GM18511 (cell line): ENCODE results near the gene XYLT2.
"Not testable (repeated sequence)": the region's sequence is repeated elsewhere in the genome, so short reads cannot be mapped to it uniquely, and the experiment has no call there.

Experiments
- ATAC-seq: cut with Tn5 transposase; IDR thresholded peaks from one replicate; pipeline ENCODE4 v1.9.1; 2021; ENCODE audit warnings: mild to moderate bottlenecking, moderate library complexity; ENCODE audit not compliant: unreplicated experiment

XYLT2 gene

GRCh38 chr17:50319306-50320004 is 26.5 kb upstream of the XYLT2 start:
- no peak for ATAC-seq

GRCh38 chr17:50322271-50322670 is 23.7 kb upstream of the XYLT2 start:
- no peak for ATAC-seq

GRCh38 chr17:50323060-50323459 is 22.9 kb upstream of the XYLT2 start:
- no peak for ATAC-seq

- no peak for ATAC-seq
Observed at GRCh38 chr17:50325906-50326305, 20.0 kb upstream of the XYLT2 start.

GRCh38 chr17:50326831-50327364 is 19.0 kb upstream of the XYLT2 start:
- no peak for ATAC-seq

- no peak for ATAC-seq
Observed at GRCh38 chr17:50328363-50329325, 17.3 kb upstream of the XYLT2 start.

GRCh38 chr17:50329716-50330115 is 16.2 kb upstream of the XYLT2 start:
- ATAC-seq: no peak

- ATAC-seq: no peak
Observed at GRCh38 chr17:50330151-50330775, 15.7 kb upstream of the XYLT2 start.

GRCh38 chr17:50331085-50331791 is 14.7 kb upstream of the XYLT2 start:
- ATAC-seq: no peak

- no peak for ATAC-seq
Observed at GRCh38 chr17:50332196-50332595, 13.7 kb upstream of the XYLT2 start.

GRCh38 chr17:50333291-50334057 is 12.5 kb upstream of the XYLT2 start:
- not testable (repeated sequence) for ATAC-seq

GRCh38 chr17:50337956-50338355 is 8.0 kb upstream of the XYLT2 start:
- no peak for ATAC-seq

GRCh38 chr17:50338645-50339044 is 7.3 kb upstream of the XYLT2 start:
- no peak for ATAC-seq

GRCh38 chr17:50339381-50339780 is 6.5 kb upstream of the XYLT2 start:
- no peak for ATAC-seq

- no peak for ATAC-seq
Observed at GRCh38 chr17:50344731-50345365, 1.1 kb upstream of the XYLT2 start.

- peak; percentile 66 for ATAC-seq
Observed at GRCh38 chr17:50346313-50347116, 589 bp downstream of the XYLT2 start.

GRCh38 chr17:50347117-50347893 is 1.4 kb downstream of the XYLT2 start:
- ATAC-seq: no peak

- no peak for ATAC-seq
Observed at GRCh38 chr17:50347894-50348291, 2.0 kb downstream of the XYLT2 start.
